Measurements from ENCODE around the gene OR13C3.
"Not testable (repeated sequence)": the region's sequence is repeated elsewhere in the genome, so short reads cannot be mapped to it uniquely, and the experiment has no call there.

OR13C3 gene

DNA sequence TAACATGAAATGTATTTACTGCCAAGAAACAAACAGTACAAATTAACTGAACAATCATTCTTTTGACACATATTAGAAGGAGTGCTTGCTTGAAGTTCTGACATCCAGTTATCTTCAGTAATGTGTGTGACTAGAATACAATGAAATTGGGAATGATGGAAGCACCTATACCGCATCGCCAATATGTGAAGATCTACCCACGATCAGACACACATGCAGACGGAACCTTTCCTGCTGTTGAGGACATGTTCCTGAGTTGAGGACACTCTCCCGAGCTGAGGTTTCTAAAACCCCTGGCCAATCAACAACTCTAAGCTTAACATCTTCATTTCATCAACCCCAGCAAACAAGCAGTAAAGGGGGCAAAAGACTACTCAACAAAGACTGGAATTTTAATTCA is at the start of gene OR13C3:
Gene OR13C3 (minus strand): TSS at position 101 of the 400 bp plus-strand sequence. CDS start 133 bp downstream, outside the sequence.
- DNase-seq (ENCODE audit: low read depth): no peak

DNA sequence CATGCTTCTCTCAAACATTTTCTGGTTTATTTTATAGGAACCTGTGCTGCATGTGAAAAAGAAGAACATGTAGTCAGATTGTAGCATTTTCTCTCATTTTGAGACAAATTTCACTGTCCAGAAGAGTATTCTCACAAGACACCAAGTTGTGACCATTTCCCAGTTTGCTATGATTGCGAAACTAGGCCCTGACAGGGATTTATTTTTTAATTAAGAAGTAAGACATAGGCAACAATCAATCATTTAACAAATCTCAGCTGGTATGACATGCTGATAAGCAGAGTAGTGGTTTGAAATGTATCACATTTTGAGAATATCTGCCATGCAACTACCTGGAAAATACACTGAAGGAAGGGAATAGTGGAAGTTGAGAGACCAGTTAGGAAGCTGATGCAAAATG is 43.9 kb upstream of the OR13C3 start:
- no peak for DNase-seq (ENCODE audit: low read depth)

DNA sequence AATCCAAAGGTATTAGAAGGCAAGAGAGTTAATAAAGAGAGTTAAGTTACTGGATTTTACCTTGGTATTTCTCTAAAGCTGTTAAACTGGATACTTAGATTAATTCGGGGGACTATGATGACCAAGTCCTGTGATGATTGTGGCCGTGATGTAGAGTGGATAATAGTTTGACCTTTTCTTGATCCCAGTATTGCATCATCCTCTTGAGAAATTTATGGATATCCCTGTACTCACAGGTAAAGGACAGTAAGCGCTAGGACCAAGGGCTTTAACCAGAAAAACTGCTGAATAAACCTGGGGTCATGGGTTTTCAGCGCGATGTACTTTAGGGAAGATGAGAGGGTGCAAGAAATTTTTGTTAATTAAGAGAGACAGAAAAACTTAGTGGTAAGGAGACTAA is 40.6 kb upstream of the OR13C3 start:
- no peak for DNase-seq (ENCODE audit: low read depth)

GRCh38 chr9:104575456-104575855 is 38.8 kb upstream of the OR13C3 start:
- DNase-seq (ENCODE audit: low read depth): no peak

GRCh38 chr9:104572612-104573011 is 36.0 kb upstream of the OR13C3 start:
- no peak for DNase-seq (ENCODE audit: low read depth)

DNA sequence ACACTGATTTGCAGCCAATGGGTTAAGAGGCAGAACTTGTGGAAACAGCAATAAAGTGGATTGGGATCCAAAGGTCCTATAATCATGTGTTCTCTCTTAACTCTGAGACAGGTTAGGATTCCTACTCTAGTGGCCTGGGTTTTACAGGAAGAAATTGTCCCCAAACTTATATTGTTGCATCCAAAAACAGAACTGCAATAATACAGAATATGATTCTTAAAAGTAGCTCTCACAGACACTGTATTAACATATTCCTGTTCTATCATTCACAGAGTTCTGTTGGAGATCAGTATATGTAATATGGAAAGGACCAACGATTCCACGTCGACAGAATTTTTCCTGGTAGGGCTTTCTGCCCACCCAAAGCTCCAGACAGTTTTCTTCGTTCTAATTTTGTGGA is 32.2 kb upstream of the OR13C3 start, which contains the start of gene OR13C8:
Gene OR13C8 (plus strand): TSS at position 301 of the 400 bp plus-strand sequence. CDS start 0 bp downstream, at position 301.
- DNase-seq (ENCODE audit: low read depth): no peak

GRCh38 chr9:104564358-104564757 is 27.7 kb upstream of the OR13C3 start:
- DNase-seq (ENCODE audit: low read depth): no peak

DNA sequence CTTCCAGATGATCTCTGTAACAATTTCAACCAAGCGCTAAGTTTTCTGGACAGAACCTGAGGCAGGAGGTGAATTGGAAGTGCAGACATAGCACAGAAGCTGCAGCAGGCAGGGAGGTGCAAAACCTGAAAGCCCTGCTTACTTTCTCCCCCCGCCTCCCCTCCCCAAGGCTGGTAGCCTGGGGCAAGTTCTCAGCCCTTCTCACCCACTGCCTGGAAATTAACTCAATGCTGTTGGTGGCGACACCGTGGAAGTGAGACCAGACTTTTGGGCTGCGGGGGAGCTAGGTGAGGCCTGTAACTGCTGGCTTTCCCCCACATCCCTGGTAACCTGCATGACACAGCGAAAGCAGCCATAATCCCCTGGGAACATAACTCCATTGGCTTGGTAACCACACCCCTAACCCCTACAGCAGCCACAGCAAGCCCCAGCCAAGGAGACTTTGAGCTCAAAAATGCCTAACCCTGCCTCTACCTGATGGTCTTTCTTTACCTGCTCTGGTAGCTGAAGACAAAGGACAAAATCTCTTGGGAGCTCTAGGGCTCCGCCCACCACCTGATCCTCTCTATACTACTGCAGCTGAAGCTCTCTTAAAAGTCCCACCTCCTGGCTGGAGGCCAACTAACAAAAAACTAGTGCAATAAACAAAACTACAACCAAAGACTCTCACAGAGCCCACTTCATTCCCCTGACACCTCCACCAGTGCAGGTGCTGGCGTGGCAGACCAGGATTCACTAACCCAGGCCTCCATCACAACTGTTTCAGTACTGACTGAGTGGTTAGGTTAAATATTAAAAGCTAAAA is 20.4 kb upstream of the OR13C3 start:
- no peak for DNase-seq (ENCODE audit: low read depth)

GRCh38 chr9:104555521-104555920 is 18.9 kb upstream of the OR13C3 start:
- DNase-seq (ENCODE audit: low read depth): no peak

DNA sequence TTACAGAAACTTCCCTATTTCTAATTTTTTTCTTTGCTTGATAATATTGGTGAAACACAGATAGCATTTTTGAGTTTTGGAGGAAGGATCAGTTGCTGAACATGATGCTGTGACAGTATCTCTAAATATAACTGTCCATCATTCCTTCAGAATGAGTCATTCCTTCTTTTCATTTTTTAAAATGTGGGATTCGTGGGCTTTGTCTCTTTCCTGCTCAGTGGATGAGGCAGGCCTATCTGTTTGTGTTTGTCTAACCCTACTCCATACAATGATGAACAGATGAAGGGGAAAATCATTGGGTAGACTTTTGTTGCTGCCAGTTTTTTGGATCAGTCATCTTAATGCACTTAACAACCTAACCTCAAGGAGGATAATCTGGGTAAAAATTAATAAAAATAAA is 16.6 kb upstream of the OR13C3 start:
- DNase-seq (ENCODE audit: low read depth): no peak

- no peak for DNase-seq (ENCODE audit: low read depth)
Measured at GRCh38 chr9:104544644-104545043, 8.0 kb upstream of the OR13C3 start.

GRCh38 chr9:104539275-104539674 is 2.6 kb upstream of the OR13C3 start:
- DNase-seq (ENCODE audit: low read depth): no peak

DNA sequence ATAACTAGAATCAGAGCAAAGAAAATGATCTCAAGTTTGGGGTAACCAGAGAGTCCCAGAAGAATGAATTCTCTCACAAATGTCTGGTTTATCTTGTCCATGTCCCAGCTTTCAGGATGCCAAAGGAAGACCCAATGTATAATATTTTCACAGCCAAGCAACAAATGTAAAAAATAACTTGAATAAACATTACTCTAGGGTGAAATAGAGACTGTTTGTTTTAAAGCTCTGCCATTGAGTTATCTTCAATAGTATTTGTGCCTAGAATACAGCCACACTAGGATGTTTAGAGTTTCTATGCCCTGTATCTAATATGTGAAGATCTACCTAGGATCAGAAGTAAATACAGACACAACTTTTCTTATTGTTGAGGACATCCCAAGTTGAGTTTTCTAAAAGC is 9.5 kb downstream of the OR13C3 start, which contains the start of gene OR13C4:
Gene OR13C4 (minus strand): TSS at position 101 of the 400 bp plus-strand sequence. CDS start 0 bp downstream, at position 101.
- DNase-seq (ENCODE audit: low read depth): no peak

- DNase-seq (ENCODE audit: low read depth): not testable (repeated sequence)
Measured at GRCh38 chr9:104520241-104520640, 16.4 kb downstream of the OR13C3 start.

DNA sequence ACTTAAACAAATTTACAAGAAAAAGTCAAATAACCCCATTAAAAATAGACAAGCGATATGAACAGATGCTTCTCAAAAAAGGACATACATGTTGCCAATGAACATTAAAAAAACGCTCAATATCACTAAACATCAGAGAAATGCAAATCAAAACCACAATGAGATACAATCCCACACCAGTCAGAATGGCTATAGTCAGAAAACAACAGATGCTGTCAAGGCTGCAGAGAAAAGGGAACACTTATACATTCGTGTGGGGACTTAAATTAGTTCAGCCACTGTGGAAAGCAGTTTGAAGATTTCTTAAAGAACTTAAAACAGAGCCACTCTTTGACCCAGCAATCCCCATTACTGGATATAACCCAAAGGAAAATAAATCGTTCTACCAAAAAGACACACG is 21.8 kb downstream of the OR13C3 start:
- DNase-seq (ENCODE audit: low read depth): no peak

DNA sequence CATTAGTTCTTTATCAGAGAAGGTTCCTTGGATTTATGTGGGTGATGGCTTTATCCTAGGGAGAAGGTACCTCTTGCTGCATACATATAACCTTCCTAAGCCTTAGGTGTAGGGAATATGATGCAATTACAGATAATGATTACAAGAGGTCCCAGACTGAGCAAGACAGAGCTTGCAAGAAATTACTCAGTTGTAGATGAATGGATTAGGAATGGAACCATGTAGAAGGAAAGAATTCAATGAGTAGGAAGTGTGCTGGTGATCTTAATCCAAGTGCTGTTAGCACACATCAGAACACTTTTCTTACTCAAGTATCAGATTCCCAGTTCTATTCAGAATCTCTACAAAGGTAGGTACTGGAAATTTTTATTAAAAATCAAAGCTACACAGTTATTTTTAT is 30.1 kb downstream of the OR13C3 start:
- no peak for DNase-seq (ENCODE audit: low read depth)

- no peak for DNase-seq (ENCODE audit: low read depth)
Measured at GRCh38 chr9:104503963-104504362, 32.7 kb downstream of the OR13C3 start, which contains the start of gene OR13F1. OR13F1 (plus strand) TSS chr9:104504263; CDS start chr9:104504263, 0 bp downstream.

DNA sequence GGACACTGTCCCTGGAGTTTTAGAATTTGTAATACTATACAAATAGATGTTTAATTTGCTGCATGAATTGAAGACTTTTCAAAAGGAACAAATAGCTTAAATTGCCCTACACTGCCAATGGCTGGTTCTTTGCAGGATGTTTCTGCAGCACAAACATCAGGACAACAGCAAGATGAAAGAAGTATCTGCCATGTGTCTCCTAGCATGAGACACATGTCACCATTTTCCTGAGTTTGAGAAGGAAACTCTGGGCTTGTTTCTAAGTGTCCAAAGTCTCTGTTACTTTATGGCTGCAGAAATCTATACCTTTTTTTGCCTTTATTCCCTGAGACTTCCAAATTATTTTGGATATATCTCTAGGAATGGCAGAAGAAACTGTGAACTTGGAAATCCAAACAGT is 33.2 kb downstream of the OR13C3 start:
- no peak for DNase-seq (ENCODE audit: low read depth)

DNA sequence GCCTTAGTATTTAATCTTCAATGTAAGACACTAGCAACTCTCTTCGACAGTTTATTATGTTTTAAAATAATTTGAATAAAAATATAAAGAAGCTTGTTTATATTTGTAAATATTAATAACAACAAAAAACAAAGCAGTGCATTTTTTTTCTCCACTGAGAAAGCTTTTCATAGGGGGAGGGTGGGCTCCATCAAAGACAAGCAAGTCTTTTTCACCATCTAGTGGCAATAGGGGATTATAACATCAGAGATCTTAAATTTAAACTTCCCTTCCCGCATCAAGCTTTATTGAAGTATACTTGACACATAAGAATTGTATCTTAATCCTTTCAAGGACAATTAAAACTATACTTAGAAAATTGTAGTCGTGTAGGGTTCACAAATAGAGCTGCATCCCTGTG is 41.8 kb downstream of the OR13C3 start:
- DNase-seq (ENCODE audit: low read depth): no peak
